Measurements from ENCODE around the gene ERICH6.

The ERICH6 gene

DNA sequence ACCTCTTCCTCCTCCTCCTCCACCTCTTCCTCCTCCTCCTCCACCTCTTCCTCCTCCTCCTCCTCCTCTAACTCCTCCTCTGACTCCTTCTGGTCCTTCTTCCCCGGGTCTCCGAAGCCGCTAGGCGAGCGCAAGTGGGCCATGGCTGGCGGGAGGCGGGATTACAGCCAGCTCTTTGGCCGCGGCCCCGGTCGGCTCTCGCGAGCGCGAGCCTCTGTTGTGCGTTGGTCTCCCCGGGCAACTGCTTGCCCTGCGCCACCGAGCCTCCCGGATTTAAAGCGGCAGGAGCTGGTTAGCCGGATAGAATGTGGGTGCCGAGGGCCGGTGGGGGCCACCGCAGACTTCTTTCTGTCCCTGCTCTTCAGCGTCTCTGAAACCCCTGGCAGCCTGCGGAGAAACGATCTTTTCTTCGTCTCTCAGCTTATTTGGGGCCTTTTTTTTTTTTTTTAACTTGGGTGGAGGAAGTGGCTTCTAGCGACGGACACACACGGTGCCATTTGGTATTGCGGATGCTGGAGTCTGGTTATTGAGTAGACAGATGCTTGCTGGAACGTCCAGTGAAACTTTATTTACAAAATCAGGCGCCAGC is at the start of gene ERICH6:
ERICH6 (minus strand) TSS at position 165 of the 589 bp plus-strand sequence; CDS start at position 143, 22 bp downstream.
- peak; percentile 92 for DNase-seq

GRCh38 chr3:150751781-150752263 is 48.1 kb upstream of the ERICH6 start:
- DNase-seq, result no peak

DNA sequence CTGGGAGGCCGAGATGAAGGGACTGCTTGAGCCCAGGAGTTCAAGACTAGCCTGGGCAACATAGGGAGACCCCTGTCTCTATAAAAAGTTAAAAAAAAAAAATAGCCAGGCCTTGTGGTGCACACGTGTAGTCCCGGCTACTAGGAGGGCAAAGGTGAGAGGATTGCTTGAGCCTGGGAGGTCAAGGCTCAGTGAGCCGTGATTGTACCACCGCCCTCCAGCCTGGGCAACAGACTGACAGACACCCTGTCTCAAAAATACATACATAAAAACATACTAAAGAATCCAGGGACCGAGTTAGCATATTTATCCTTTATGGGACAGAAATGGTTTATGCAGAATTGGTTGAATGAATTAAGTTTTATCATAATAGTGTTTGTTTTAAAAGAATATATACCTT is 45.5 kb upstream of the ERICH6 start:
- no peak for DNase-seq

GRCh38 chr3:150748684-150749047 is 44.9 kb upstream of the ERICH6 start:
- DNase-seq, result peak; percentile 23

- no peak for DNase-seq
These were observed 44.4 kb upstream of the ERICH6 start for GRCh38 chr3:150747886-150748683.

DNA sequence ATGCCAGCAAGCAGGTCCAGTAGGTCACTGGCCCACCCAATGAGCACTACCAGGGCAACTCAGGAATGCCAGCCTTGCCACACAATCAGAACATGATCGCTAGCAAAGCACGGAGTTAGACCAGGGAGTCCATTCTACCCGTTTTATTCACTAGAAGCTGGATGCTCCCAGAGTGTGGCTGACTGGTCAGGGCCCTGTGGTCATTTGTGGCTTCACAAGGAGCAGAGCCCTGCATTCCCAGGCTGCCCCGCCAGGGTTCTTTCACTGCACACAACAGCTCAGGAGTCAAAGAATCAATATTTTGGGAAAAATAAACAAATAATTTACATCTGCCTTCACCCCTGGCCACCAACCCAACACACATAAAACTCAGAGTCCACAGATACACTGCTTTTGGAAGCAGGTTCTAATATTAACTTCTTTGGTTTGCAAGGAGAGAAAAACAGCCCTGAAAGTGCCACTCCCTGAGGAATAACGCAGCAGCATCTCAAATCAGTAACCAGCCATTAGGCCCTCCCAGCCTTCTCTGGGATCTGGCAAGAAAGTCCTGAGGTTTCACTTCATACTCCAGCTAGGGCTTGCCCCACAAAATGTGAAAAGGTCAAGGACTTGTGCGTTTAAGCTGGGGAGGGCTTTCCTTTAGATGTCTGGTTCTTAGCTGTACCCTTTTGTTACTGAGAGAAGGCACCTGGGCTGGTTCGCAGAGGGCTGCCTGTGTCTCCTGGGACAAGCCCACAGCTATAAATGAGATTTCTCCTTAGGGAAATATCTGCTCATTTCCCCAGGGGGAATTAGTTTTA is 43.3 kb upstream of the ERICH6 start:
- DNase-seq, result no peak

DNA sequence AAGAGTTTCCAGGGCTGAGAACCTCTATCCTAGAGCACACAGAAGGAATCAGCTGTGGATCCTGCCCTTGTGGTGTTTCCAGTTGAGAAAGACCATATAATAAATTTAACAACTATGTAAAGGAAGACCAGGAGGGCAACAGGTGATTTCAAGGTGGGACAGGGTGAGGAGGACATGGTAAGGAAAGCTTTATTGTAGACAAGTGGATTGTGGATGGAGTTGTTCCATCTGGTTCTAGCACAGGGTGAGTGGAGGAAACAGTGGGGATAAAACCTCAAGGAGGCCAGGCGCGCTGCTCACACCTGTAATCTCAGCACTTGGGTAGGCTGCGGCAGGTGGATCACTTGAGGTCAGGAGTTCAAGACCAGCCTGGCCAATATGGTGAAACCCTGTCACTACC is 42.1 kb upstream of the ERICH6 start:
- no peak for DNase-seq

DNA sequence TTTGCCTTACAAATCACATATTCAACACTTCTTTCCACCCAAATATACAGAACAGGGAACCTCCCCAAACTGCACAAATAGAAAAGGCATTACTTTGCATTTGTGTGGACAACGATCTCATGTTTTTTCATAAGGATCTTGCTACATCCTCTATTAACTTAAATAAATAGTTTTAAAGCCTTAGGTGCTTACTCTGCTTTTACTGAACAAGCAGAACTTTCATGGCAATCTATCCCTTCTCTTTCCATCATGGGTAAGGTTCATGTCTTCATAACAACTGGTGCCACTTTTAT is 41.1 kb upstream of the ERICH6 start:
- DNase-seq, result no peak

GRCh38 chr3:150744041-150744918 is 40.6 kb upstream of the ERICH6 start:
- DNase-seq, result no peak

- peak; percentile 74 for DNase-seq
These were observed 39.8 kb upstream of the ERICH6 start for GRCh38 chr3:150743508-150743907.

DNA sequence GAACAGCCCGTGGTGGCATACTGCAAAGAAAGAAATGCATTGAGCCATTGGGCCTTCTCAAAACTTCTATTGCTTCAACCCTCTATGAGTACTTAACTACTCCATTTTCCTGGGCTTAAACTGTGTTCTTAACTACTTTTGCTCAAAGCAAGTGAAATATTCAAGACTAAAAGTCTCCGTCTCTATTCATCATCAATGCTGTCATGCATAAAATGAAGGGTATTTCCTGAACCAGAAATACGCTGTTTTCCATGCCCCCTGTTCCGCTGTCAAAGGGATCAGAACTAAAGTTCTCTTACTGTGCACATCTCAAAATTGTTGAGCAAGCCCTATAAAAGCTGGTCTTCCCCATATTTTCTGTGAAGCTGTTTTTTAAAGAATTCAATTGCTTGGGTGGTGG is 39.0 kb upstream of the ERICH6 start:
- DNase-seq, result no peak

DNA sequence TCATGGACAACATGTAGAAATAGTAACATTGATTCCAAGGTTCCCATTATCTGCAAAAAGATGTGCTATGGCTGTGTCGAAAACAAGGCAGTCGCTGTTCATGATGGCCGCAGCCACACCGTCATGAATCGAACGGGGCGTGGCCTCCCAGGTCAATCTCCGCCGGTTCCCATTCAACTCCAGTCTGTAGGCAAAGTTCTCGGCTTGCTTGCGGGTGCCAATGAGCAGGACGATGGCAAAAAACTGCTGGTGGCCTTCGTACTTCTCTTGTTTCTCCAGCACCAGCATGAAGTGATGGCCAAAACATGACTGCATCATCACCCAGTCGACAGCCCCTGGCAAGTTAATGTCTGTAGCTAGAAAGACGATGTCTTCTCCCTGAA is 38.4 kb upstream of the ERICH6 start:
- no peak for DNase-seq

DNA sequence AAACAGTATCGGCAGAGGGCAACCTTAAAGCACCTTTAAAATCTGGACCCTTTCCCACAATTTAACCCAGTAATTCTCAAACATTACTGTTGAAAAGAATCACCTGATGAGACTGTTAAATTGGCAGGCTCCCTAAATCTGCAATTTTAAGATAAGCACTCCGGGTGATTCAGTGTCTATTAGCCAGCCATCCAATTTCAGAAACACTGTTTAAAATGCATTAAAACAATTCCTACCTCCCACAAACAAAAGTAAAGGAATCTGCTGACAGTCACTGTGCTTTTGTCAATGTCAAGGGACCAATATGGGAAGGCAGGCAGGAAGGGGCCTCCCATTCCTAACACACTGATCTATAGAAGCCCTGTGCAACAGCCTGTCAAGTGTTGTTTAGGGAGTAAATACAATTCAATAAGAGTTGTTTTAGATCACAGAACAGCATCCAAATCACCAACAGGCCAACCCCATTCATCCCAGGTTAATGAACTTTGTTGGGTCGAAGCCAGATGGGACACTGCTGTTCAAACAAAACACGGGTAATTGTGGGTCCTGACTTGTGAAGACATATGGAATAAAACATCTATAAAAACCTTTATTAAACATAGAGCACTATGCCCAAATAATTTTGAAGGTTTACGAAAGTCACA is 37.9 kb upstream of the ERICH6 start:
- no peak for DNase-seq

- DNase-seq, result no peak
These were observed 37.2 kb upstream of the ERICH6 start for GRCh38 chr3:150740733-150741496.

- no peak for DNase-seq
These were observed 36.3 kb upstream of the ERICH6 start for GRCh38 chr3:150739877-150740645.

- no peak for DNase-seq
These were observed 35.6 kb upstream of the ERICH6 start for GRCh38 chr3:150739200-150739863.

GRCh38 chr3:150738688-150739087 is 35.0 kb upstream of the ERICH6 start:
- DNase-seq, result peak; percentile 62

DNA sequence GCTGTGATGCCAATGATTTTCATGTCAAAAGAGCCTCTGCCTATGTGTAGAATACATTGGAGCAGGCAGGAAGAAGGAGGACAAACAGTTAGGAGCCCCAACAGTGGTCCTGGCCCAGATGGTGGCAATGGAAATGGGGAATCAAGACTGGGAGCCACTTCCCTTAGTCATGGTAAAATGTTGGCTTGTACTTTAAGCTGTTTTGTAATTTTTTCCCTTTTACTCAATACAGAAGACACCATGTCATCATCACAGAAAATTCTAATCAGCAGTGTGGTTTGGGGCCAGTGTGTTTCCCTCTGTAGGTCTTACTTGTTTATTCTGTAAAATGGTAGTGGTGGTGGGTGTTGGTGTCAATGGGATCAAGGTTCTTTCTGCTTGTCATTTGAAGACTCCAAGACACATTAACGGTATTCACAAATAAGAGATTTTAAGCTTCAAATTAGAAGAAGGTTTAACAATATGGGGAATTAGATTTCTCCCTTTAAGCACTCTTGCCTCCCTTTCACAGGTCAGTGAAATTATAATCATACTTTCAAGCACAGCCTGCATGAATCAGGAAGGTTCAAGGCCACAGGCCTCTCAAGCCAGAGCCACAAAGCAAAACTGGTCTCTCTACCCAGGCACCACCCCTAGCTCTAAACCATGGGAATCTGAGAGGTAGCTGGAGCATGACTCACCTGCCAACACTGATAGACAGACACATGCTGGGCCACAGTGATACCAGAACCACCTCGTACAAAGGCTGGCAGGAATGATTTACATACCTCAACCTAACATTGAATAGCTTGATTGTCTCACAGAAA is 34.4 kb upstream of the ERICH6 start:
- DNase-seq, result peak; percentile 52

All from fibroblast of skin of right biceps (primary cell).